HG03575 (cell line): Measurements from ENCODE around the gene ZDHHC20.

ENCODE experiments used
- ATAC-seq: cut with Tn5 transposase; IDR thresholded peaks from one replicate; pipeline ENCODE4 v1.9.1; 2021; ENCODE audit not compliant: unreplicated experiment, insufficient number of reproducible peaks, low FRiP score; ENCODE audit errors: extremely low read depth

ZDHHC20 gene

DNA sequence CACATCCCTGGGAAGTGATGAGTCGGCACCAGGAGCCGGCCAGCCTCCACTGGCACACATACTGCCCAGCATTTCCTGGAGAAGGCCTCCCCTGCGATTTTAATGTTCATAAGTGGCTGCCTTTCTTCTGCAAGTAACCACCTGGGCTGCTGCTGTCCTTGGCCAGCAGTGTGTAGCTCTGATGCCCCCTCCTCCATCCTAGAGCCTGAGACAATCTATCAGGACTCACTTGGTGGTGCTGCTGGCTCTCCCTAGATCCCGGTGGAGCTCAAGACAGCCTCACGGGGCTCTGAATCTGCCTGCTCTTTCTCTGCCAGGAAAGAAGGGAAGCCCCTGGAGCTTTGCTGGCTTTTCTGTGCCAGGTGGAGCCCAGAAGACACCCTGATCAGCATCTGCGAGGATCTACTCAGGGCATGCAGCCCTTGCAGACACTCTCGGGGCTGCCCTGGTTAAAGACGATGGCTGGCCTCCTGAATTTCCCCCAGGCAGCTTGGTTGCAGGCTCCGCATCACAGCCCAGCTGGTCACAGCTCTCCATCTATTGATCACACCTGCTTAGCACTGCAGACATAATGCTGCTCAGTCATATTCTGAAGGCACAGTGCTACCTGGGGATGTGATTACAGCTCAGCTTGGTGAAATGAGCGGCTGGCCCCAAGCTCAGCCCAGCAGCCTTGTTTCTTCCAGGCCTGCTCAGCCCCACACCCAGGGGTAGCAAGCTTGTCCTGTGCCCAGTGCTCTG lies 122.3 kb downstream of the ZDHHC20 start:
- ATAC-seq = no peak

DNA sequence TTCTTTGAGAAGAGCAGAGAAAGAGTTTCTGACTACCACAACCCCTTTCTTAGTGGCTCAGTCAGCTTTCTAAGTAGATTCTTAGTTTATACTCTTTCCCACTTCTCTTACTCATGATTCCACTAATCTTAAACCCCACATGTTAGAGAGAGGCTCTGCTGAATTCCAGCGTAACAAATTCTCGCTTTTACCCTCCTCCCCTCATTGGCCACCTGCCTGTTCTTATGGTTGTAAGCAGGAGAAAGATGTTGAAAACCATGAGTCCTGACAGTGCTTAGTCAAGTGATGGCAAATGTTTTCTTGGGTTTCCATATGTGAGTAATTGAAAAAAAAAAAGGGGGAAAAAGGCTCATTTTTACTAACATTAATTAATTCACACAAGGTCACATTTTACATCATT lies 125.9 kb downstream of the ZDHHC20 start:
- ATAC-seq = no peak

DNA sequence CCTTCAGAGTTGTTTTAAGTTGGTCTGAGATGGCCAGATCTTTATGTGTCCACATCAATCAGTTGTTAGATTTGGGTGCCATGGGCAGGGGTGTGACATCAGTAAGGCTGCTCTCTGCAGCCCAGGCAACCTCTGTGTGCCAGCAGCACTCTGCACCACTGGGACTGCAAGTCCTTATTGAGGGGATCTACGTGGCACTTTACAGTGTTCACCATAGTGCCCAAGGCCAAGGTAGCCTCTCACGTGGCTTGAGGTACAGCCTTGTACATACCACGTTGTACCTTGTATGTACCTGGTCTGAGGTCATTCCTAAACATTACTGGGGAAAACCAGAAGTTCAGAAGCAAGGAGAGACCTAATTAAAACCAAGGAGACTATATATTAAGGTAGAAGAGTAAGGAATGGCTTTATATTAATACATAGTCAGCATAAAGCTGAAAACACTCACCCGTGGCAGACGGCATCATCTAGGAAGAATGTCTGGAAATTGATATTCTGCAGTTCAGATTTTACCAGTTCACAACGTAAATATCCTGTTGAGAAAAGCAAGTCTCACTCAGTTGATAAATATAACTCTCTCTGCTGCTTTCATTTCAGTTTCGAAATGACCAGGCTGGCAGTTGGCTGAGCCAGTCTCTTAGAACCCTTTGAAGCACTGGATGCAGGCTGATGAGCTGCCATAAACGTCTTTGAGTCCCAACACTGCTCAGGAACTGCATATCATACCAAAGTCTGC lies 128.8 kb downstream of the ZDHHC20 start:
- peak; percentile 85 for ATAC-seq

DNA sequence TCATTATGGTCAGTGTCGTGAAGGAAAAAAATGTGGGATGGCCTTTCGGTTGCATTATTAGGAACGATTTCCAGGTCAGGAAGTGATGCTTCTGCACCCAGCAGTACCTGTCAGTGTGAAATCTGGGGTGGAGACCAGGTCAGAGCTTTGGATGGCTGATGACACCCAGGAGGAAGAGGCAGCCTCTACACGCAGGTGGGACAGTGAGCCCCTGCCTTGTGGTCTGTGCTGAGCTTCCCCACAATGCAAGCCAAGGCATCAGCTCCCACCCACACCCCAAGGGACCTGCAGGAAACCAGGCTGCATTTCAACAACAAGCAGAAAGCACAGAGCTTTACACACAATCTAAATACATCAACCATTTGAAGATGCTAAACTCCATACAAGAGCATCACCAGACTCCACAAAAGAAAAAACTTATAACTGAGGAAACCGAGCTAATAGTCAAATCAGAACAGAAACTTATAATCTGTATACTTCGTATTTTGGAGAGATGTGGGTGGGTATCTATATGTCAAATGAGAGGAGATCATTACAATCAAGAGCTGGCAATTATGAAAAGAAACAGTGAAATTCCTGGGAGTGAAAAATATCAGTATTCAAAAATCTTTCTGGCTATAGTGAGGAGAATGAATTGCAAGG lies 130.1 kb downstream of the ZDHHC20 start:
- ATAC-seq = no peak

DNA sequence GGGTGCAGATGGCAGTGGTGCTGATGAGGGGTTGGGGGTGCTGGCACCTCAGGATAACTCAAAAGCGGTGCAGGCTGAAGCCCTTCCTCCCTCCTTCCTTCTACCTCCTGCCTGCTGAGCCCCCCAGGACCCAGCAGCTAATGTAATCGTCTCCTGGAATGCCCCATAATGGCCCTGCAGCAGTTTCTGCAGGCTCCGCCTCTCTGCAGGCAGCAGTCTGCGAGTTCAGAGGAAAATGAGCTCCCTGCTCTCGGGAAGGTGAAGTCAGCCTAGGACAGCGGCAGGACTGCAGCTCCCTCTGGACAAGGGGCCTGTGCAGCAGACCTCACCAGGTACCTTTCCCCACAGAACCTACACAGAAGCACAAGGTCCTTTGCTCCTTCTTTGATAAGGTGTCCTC lies 130.9 kb downstream of the ZDHHC20 start:
- ATAC-seq = no peak

DNA sequence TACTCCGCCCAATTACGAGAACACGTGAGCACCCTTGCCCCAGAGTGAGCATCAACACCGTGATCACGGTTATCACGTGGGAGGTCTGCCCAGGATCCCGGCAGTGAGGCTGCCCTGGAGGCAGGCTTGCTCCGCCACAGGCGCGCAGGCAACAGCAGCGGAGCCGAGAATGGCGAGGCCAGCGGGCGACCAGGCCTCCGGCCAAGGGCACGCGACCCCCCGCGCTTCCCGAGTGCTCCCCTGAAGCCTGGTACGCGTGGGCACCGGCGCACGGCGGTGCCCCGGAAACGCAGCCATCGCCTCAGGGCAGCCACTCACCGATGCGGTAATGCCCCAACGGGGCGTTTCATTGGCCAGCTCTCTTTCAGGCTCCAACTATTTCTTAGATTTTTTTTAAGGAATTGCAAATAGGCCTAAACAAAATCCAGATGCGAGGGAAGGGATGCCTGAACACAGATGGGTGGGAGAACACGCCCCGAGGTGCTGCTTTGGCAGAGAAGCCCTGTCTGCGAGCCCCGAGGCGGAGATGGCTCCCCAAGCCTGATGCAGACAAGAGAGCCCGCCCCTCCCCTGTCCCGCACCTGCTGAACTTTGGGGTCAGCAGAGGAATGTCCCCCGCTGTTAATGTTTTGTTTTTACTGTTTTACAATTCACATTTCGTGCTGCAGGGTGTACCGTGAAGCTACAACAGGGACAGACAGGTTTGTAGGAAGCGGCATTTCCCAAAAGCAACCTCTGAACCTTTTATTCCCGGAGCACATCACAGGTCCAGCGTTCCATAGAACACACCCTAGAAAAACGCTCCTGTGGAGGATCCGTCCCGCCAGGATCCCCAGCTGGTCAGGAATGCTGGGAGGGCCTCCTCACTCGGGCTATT lies 132.7 kb downstream of the ZDHHC20 start:
- ATAC-seq = no peak

DNA sequence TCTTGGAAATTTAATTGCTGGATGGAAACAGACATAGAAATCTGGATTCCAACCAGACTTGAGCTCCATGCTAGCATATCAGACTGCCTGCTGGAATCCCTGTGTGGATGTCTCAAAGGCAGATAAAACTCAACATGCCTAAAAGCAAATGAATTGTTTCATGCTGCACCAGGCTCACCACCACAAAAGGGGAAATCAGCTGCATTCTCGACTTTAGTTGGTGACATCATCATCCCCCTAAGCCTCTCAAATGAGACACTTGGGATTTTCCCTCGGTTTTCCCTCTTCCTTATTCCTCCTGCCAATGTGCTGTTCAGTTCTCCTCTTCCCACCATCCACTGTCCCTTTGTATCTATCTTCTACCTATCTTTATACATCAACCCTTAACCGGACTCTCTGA lies 134.3 kb downstream of the ZDHHC20 start:
- ATAC-seq = no peak

DNA sequence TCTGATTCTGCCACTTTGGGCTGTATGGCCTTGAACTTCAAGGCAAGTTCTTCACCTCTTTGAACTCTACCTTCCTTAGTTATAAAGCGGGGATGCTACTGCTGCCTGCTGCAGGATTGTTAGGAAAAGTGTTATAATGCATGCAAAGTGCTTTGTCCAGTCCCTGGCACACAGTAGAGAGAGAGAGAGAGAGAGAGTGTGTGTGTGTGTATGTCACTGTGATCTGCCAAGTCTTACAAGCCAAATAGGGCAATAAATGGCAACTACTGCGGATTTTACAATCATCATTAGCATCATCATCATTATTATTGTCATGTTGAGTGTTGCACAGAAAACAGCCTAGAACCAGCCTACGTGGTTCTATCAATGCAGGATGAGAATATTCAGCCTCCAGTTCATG lies 136.1 kb downstream of the ZDHHC20 start:
- ATAC-seq = no peak
